RWPE1 (cell line): ENCODE results near the gene SDC3.
"Not testable (repeated sequence)": the region's sequence is repeated elsewhere in the genome, so short reads cannot be mapped to it uniquely, and the experiment has no call there.

Source experiments
- CTCF ChIA-PET: fragments of 350-600 bp; sonication (Branson Sonifier 250); formaldehyde crosslinking; extraction: SDS; loops from one replicate; lab custom pipeline; 2021; lab: Yijun Ruan, JAX
- POLR2A ChIA-PET: fragments of 400-600 bp; formaldehyde crosslinking; extraction: SDS; loops from one replicate; lab custom pipeline; 2020; ENCODE audit warnings: antibody characterized with exemption; ENCODE audit not compliant: low non-redundant PET; lab: Yijun Ruan, JAX
- DNase-seq: peaks from one replicate; pipeline ENCODE4 v3.0.0; 2012; ENCODE audit warnings: low spot score
- H3K27ac ChIP-seq: fragments of 450-650 bp; 2 replicates; pipeline ENCODE4 v1.5.1; 2017
- TF ChIP-seq, protein P1 (sequence below): fragments of 450-650 bp; conservative IDR thresholded peaks from 2 replicates; pipeline ENCODE4 v1.5.1; 2017; ENCODE audit warnings: low read depth, mild to moderate bottlenecking

Gene SDC3

GRCh38 chr1:30870035-30870434, 38.5 kb downstream of the SDC3 start:
- no peak for DNase-seq
- POLR2A ChIA-PET, result no interaction called here
- TF ChIP-seq, protein P1, sequence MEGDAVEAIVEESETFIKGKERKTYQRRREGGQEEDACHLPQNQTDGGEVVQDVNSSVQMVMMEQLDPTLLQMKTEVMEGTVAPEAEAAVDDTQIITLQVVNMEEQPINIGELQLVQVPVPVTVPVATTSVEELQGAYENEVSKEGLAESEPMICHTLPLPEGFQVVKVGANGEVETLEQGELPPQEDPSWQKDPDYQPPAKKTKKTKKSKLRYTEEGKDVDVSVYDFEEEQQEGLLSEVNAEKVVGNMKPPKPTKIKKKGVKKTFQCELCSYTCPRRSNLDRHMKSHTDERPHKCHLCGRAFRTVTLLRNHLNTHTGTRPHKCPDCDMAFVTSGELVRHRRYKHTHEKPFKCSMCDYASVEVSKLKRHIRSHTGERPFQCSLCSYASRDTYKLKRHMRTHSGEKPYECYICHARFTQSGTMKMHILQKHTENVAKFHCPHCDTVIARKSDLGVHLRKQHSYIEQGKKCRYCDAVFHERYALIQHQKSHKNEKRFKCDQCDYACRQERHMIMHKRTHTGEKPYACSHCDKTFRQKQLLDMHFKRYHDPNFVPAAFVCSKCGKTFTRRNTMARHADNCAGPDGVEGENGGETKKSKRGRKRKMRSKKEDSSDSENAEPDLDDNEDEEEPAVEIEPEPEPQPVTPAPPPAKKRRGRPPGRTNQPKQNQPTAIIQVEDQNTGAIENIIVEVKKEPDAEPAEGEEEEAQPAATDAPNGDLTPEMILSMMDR, result no peak
- no peak overlapping the region for H3K27ac ChIP-seq
- CTCF ChIA-PET, result no interaction called here

DNA sequence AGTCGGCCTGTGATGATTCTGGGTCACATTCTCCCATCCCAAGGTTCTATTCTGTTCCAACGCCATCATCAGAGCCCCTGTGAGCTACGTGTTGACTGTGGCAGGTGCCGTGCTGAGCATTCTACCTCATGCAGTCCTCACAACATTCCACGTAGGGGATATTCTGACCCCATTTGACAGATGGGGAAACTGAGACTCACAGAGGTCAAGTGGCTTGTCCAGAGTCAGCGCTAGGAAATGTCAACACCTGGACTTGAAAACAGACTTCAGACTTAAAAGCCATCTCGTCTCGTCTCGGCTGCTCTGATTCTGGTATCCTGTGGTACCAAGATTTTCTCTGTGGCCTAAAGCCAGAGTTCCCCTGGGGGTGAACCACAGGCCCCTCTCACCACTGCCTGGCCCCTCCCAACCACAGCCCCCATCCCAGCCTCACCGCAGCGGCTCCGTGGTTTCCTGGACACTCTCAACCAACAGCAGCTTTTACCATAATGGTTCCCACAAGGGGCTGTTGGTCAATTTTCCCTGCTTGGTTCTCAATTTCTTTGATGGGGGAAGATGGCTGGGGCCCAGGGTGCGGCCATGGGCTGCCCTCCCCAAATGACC, 39.6 kb downstream of the SDC3 start:
- POLR2A ChIA-PET, result no interaction called here
- H3K27ac ChIP-seq, result no peak overlapping the region
- TF ChIP-seq, protein P1, result no peak
- DNase-seq, result no peak
- CTCF ChIA-PET, result no interaction called here

DNA sequence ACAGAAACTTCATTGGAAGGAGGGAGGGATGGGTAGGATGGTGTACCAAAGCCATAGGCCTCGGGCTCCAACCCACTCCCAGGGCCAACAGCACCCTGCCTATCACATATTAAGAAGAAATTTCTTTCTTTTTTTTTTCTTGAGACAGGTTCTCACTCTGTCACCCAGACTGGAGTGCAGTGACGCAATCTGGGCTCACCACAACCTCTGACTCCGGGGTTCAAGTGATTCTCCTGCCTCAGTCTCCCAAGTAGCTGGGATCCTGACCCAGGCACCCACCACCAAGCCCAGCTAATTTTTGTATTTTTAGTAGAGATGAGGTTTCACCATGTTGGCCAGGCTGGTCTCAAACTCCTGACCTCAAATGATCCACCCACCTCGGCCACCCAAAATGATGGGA, 40.5 kb downstream of the SDC3 start:
- H3K27ac ChIP-seq, CTCF ChIA-PET, POLR2A ChIA-PET, DNase-seq: not testable (repeated sequence)

DNA sequence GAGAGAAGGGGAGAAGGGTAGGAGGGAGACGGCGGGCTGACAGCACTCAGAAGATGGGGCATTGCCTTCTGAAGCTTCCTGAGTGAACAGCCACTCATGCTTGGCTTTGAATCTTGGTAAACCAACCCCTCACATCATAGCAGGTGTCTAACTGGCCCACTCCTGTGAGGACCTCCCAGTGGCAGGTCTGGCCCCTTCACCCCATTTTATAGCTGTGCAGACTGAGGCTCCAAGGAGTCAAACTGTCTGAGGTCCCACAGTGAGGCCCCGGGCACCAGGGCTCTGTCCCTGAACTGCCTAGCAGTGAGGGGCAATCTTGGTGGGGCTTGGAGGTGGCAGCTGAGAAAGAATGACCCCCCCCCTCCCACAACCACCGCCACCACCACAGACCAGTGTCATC, 41.0 kb downstream of the SDC3 start:
- CTCF ChIA-PET, result interaction anchor here (0.6 to 1.2 kb wide), 2 partner anchors 23 to 43 kb away, joined by 3 read pairs; no protein-coding TSS in a partner anchor
- POLR2A ChIA-PET, result no interaction called here
- TF ChIP-seq, protein P1, result no peak
- no peak overlapping the region for H3K27ac ChIP-seq
- DNase-seq, result no peak

- POLR2A ChIA-PET, result no interaction called here
- TF ChIP-seq, protein P1, result no peak
- no peak for DNase-seq
- CTCF ChIA-PET, result interaction anchor here (0.6 to 1.4 kb wide), 3 partner anchors 28 to 65 kb away, joined by 3 to 5 read pairs (median 3); no protein-coding TSS in a partner anchor
- no peak overlapping the region for H3K27ac ChIP-seq
Measured at GRCh38 chr1:30866594-30866993, 42.0 kb downstream of the SDC3 start.

- TF ChIP-seq, protein P1, result no peak
- POLR2A ChIA-PET, result interaction anchor here (0.5 kb wide), 1 partner anchor 1875 kb away, joined by 6 read pairs; no protein-coding TSS in a partner anchor
- no peak for DNase-seq
Measured at GRCh38 chr1:30864681-30865080, 43.9 kb downstream of the SDC3 start.

DNA sequence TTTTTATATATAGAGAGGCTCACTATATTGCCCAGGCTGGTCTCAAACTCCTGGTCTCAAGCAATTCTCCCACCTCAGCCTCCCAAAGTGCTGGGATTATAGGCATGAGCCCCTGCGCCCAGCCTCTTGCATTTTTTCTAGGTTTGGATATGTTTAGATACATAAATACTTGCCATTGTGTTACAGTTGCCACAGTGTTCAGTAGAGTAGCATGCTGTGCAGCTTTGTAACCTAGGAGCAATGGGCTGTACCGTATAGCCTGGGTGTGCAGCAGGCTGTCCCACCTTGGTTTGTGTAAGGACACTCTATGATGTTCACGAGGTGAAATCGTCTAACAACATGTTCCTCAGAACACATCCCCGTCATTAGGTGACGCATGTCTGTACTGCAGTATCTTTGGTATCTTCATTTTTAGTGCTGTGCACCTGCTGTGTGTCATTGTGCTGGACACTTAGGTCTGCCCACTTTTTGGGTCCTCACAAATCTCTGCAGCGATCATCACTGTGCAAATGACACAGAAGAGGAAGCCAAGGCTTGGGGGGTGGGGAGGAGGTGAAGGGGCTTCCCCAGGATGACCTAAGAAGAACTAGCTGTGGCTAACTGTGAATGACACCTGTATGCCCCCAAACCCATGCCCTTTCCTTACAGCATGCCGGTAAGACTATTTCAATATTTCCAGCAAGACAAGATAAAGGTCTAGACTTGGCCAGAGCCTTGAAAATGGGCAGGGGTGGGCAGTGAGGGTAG, 44.5 kb downstream of the SDC3 start:
- ChIA-PET CTCF (interaction anchor here (0.6 to 0.7 kb wide), 2 partner anchors 85 to 355 kb away, joined by 3 read pairs; no protein-coding TSS in a partner anchor), POLR2A (interaction anchor here (0.5 kb wide), 1 partner anchor 1876 kb away, joined by 6 read pairs; no protein-coding TSS in a partner anchor)
- TF ChIP-seq, protein P1, result no peak
- DNase-seq, result no peak
- H3K27ac ChIP-seq, result no peak overlapping the region

More at GRCh38 chr1:30864681-30865080, 43.9 kb downstream of the SDC3 start:
- H3K27ac ChIP-seq, result no peak overlapping the region
- CTCF ChIA-PET, result interaction anchor here (0.6 kb wide), 1 partner anchor 61 kb away, joined by 5 read pairs; no protein-coding TSS in a partner anchor
